A673 (cell line): ENCODE measurements around the gene FOXN3. TPM values are rescaled to one million over a fixed set of nuclear protein-coding genes. Genes with fewer than 3 reads are reported as not detected.

Experiments
- BruUV-seq: library from RNA; stranded (reverse); fragments of 400-500 nt; replicated peaks from 2 replicates; lab custom pipeline; 2021; lab: Mats Ljungman, UMichigan
- CTCF ChIA-PET: fragments of 300-600 bp; sonication (Branson Sonifier 250); formaldehyde crosslinking; loops from one replicate; lab custom pipeline; 2022; ENCODE audit warnings: antibody characterized with exemption; lab: Charles Lee
- POLR2A ChIA-PET: fragments of 300-600 bp; sonication (Branson Sonifier 250); formaldehyde crosslinking; loops from one replicate; lab custom pipeline; 2022; ENCODE audit warnings: antibody characterized with exemption; ENCODE audit not compliant: low non-redundant PET; lab: Charles Lee
- DNase-seq: peaks from one replicate; pipeline ENCODE4 v3.0.0-alpha.2; 2015; ENCODE audit warnings: low spot score
- H3K27ac ChIP-seq: fragments of 200-600 bp; sonication (generic); 2 replicates; pipeline ENCODE4 v1.5.1; 2016; ENCODE audit warnings: mixed run types, low read depth, mild to moderate bottlenecking, mixed read lengths, antibody characterized with exemption, low read length; ENCODE audit not compliant: poor library complexity, severe bottlenecking
- H3K27me3 ChIP-seq: fragments of 200-600 bp; sonication (generic); replicated peaks from 2 replicates; pipeline ENCODE4 v1.6.1; 2017; ENCODE audit warnings: mixed run types, low read depth, mild to moderate bottlenecking, mixed read lengths, antibody characterized with exemption, low read length; ENCODE audit not compliant: insufficient read depth, poor library complexity
- H3K36me3 ChIP-seq: fragments of 200-600 bp; sonication (generic); 2 replicates; pipeline ENCODE4 v1.6.1; 2016; ENCODE audit warnings: mixed run types, mild to moderate bottlenecking, mixed read lengths, antibody characterized with exemption, low read length; ENCODE audit not compliant: insufficient read depth, poor library complexity, severe bottlenecking
- H3K4me1 ChIP-seq: fragments of 200-600 bp; sonication (generic); 2 replicates; pipeline ENCODE4 v1.6.1; 2017; ENCODE audit warnings: mixed run types, mild to moderate bottlenecking, mixed read lengths, antibody characterized with exemption, low read length; ENCODE audit not compliant: insufficient read depth, poor library complexity, severe bottlenecking
- H3K4me3 ChIP-seq: fragments of 200-600 bp; sonication (generic); 2 replicates; pipeline ENCODE4 v1.5.1; 2016; ENCODE audit warnings: low read depth, mixed run types, mild to moderate bottlenecking, mixed read lengths, low read length; ENCODE audit not compliant: poor library complexity, severe bottlenecking
- H3K9me3 ChIP-seq: fragments of 200-600 bp; sonication (generic); 2 replicates; pipeline ENCODE4 v1.6.1; 2016; ENCODE audit warnings: mixed run types, low read depth, mild to moderate bottlenecking, mixed read lengths, antibody characterized with exemption, low read length; ENCODE audit not compliant: poor library complexity, severe bottlenecking
- CTCF ChIP-seq: fragments of 300-800, 200-600 bp; sonication (generic); conservative IDR thresholded peaks from 2 replicates; pipeline ENCODE4 v1.5.1; 2017; ENCODE audit warnings: low read depth, mild to moderate bottlenecking, antibody characterized with exemption, low read length, moderate library complexity, mixed read lengths
- EZH2 ChIP-seq: fragments of 200-600 bp; sonication (generic); IDR thresholded peaks from 2 replicates; pipeline ENCODE4 v1.6.1; 2017; ENCODE audit warnings: borderline replicate concordance, low read depth, mild to moderate bottlenecking, mixed read lengths, antibody characterized with exemption, low read length; ENCODE audit not compliant: poor library complexity, severe bottlenecking
- intact Hi-C: fragments of 100-400 bp; cut with micrococcal nuclease; formaldehyde crosslinking; loops from one replicate; pipeline ENCODE4 v1.10.0; 2022; ENCODE audit not compliant: unreplicated experiment
- total RNA-seq: library from RNA; stranded (reverse); gene quantifications from 2 replicates; pipeline ENCODE4 v1.2.3, GENCODE V29; 2021

Gene FOXN3
- total RNA-seq, 1 experiment from 2014 or later, result 15.3 TPM

GRCh38 chr14:89123215-89123614, 293.8 kb downstream of the FOXN3 start:
- intact Hi-C loops, result no loop called here
- DNase-seq, result no peak
- BruUV-seq, result no TSS peak
- POLR2A ChIA-PET, result no interaction called here
- H3K27ac ChIP-seq, result no peak overlapping the region
- CTCF ChIA-PET, result no interaction called here
- H3K4me3 ChIP-seq, result no peak overlapping the region
- H3K36me3 ChIP-seq, result no peaks in the 10 kb centered on the region
- no peaks in the 10 kb centered on the region for H3K27me3 ChIP-seq
- TF ChIP-seq CTCF, result no peak
- no peak for TF ChIP-seq EZH2
- H3K9me3 ChIP-seq, result no peaks in the 10 kb centered on the region
- no peaks in the 10 kb centered on the region for H3K4me1 ChIP-seq

GRCh38 chr14:89121968-89122620, 294.9 kb downstream of the FOXN3 start:
- no peaks in the 10 kb centered on the region for H3K27me3 ChIP-seq
- no peak overlapping the region for H3K27ac ChIP-seq
- intact Hi-C loops, result no loop called here
- no peak for DNase-seq
- H3K4me3 ChIP-seq, result no peak overlapping the region
- H3K9me3 ChIP-seq, result no peaks in the 10 kb centered on the region
- H3K36me3 ChIP-seq, result no peaks in the 10 kb centered on the region
- POLR2A ChIA-PET, result no interaction called here
- H3K4me1 ChIP-seq, result no peaks in the 10 kb centered on the region
- TF ChIP-seq EZH2, result no peak
- TF ChIP-seq CTCF, result no peak
- no TSS peak for BruUV-seq
- CTCF ChIA-PET, result no interaction called here

- DNase-seq, result no peak
Observed at GRCh38 chr14:89117012-89117411, 300.0 kb downstream of the FOXN3 start.

More at GRCh38 chr14:89117012-89117411, 300.0 kb downstream of the FOXN3 start:
- Histone ChIP-seq H3K4me1 (no peaks in the 10 kb centered on the region), H3K36me3 (no peaks in the 10 kb centered on the region), H3K27ac (no peak overlapping the region), H3K9me3 (no peaks in the 10 kb centered on the region), H3K27me3 (no peaks in the 10 kb centered on the region), H3K4me3 (no peak overlapping the region)
- CTCF ChIA-PET, result no interaction called here
- intact Hi-C loops, result no loop called here
- BruUV-seq, result no TSS peak
- POLR2A ChIA-PET, result no interaction called here
- TF ChIP-seq CTCF (no peak), EZH2 (no peak)
